Activated CD8-positive, alpha-beta T cell treated with anti-CD3 and anti-CD28 coated beads for 36 hours (primary cell): ENCODE data around the gene TBC1D22A. TPM values are rescaled to one million over a fixed set of nuclear protein-coding genes. Genes with fewer than 3 reads are reported as not detected.

ENCODE experiments used
- ATAC-seq: fragments of 200-7000 bp; cut with Tn5 transposase; one replicate; pipeline ENCODE4 v1.10.0; 2021; ENCODE audit warnings: mild to moderate bottlenecking, moderate library complexity
- CTCF ChIA-PET: fragments of 350-600 bp; sonication (Branson Sonifier 250); formaldehyde crosslinking; loops from one replicate; lab custom pipeline; 2021; ENCODE audit warnings: antibody characterized with exemption; lab: Charles Lee
- POLR2A ChIA-PET: fragments of 350-600 bp; sonication (Branson Sonifier 250); formaldehyde crosslinking; loops from one replicate; lab custom pipeline; 2021; ENCODE audit warnings: antibody characterized with exemption; lab: Charles Lee
- DNase-seq: peaks from one replicate; pipeline ENCODE4 v3.0.0-alpha.2; 2020
- H3K27ac Mint-ChIP-seq: one replicate; pipeline ENCODE4 v1.8.0; 2021; ENCODE audit warnings: mild to moderate bottlenecking, mixed read lengths
- H3K27me3 Mint-ChIP-seq: one replicate; pipeline ENCODE4 v1.8.0; 2021; ENCODE audit warnings: mixed read lengths
- H3K36me3 Mint-ChIP-seq: one replicate; pipeline ENCODE4 v1.8.0; 2021; ENCODE audit warnings: low read depth, mixed read lengths
- H3K4me1 Mint-ChIP-seq: one replicate; pipeline ENCODE4 v1.8.0; 2021; ENCODE audit warnings: low read depth, mixed read lengths
- H3K4me3 Mint-ChIP-seq: one replicate; pipeline ENCODE4 v1.8.0; 2021; ENCODE audit warnings: mild to moderate bottlenecking, moderate library complexity, mixed read lengths
- H3K9me3 Mint-ChIP-seq: one replicate; pipeline ENCODE4 v1.8.0; 2021; ENCODE audit warnings: mixed read lengths
- CTCF ChIP-seq: fragments of 200-600 bp; IDR thresholded peaks from one replicate; pipeline ENCODE4 v1.8.0; 2022; ENCODE audit warnings: antibody characterized with exemption, mild to moderate bottlenecking
- intact Hi-C: fragments of 100-400 bp; cut with micrococcal nuclease; formaldehyde crosslinking; loops from one replicate; pipeline ENCODE4 v1.10.0; 2022
- total RNA-seq, 2 experiments: library from RNA; stranded (reverse); gene quantifications; one replicate each; pipeline ENCODE4 v1.2.3, GENCODE V29; 2021

Gene TBC1D22A
- total RNA-seq, 2 experiments from 2014 or later, result 41.0 to 42.8 TPM

GRCh38 chr22:47008208-47008885 lies 245.9 kb downstream of the TBC1D22A start:
- POLR2A ChIA-PET, result no interaction called here
- ATAC-seq, result no peak

GRCh38 chr22:47009304-47010101 lies 247.1 kb downstream of the TBC1D22A start:
- CTCF ChIA-PET, result no interaction called here
- Mint-ChIP-seq H3K36me3 (peaks cover 3% of the 10 kb centered on the region), H3K27ac (no peak overlapping the region), H3K27me3 (no peaks in the 10 kb centered on the region), H3K4me3 (no peak overlapping the region), H3K9me3 (no peaks in the 10 kb centered on the region), H3K4me1 (no peaks in the 10 kb centered on the region)
- intact Hi-C loops, result no loop called here
- DNase-seq (no peak), ATAC-seq (no peak)
- no peak for TF ChIP-seq CTCF
- POLR2A ChIA-PET, result no interaction called here

More at GRCh38 chr22:47008208-47008885, 245.9 kb downstream of the TBC1D22A start:
- DNase-seq, result no peak
- H3K27me3 Mint-ChIP-seq, result no peaks in the 10 kb centered on the region
- no peaks in the 10 kb centered on the region for H3K9me3 Mint-ChIP-seq
- H3K27ac Mint-ChIP-seq, result no peak overlapping the region
- H3K36me3 Mint-ChIP-seq, result peaks cover 3% of the 10 kb centered on the region
- no peaks in the 10 kb centered on the region for H3K4me1 Mint-ChIP-seq
- TF ChIP-seq CTCF, result no peak
- intact Hi-C loops, result no loop called here
- no peak overlapping the region for H3K4me3 Mint-ChIP-seq
- CTCF ChIA-PET, result no interaction called here

GRCh38 chr22:47010211-47010610 lies 247.8 kb downstream of the TBC1D22A start:
- H3K27ac Mint-ChIP-seq, result no peak overlapping the region
- no peak for TF ChIP-seq CTCF
- intact Hi-C loops, result no loop called here
- no peaks in the 10 kb centered on the region for H3K4me1 Mint-ChIP-seq
- DNase-seq (no peak), ATAC-seq (no peak)
- H3K9me3 Mint-ChIP-seq, result no peaks in the 10 kb centered on the region
- H3K4me3 Mint-ChIP-seq, result no peak overlapping the region
- POLR2A ChIA-PET, result no interaction called here
- CTCF ChIA-PET, result no interaction called here
- H3K27me3 Mint-ChIP-seq, result no peaks in the 10 kb centered on the region
- peaks cover 3% of the 10 kb centered on the region for H3K36me3 Mint-ChIP-seq

- no peaks in the 10 kb centered on the region for H3K27me3 Mint-ChIP-seq
- no peak for DNase-seq
- no peaks in the 10 kb centered on the region for H3K9me3 Mint-ChIP-seq
- intact Hi-C loops, result no loop called here
- peaks cover 3% of the 10 kb centered on the region for H3K36me3 Mint-ChIP-seq
- H3K27ac Mint-ChIP-seq, result no peak overlapping the region
- H3K4me1 Mint-ChIP-seq, result no peaks in the 10 kb centered on the region
- no peak for ATAC-seq
- no peak for TF ChIP-seq CTCF
- POLR2A ChIA-PET, result no interaction called here
- H3K4me3 Mint-ChIP-seq, result no peak overlapping the region
- CTCF ChIA-PET, result no interaction called here
Measured at GRCh38 chr22:47011131-47011858, 248.8 kb downstream of the TBC1D22A start.
